ENCODE results near the gene CAMSAP3.
"Not testable (repeated sequence)": the region's sequence is repeated elsewhere in the genome, so short reads cannot be mapped to it uniquely, and the experiment has no call there.

Gene CAMSAP3

GRCh38 chr19:7595466-7596133, at the start of gene CAMSAP3:
Gene CAMSAP3, plus strand, starts transcription at chr19:7595863. Its CDS starts 140 bp downstream, at chr19:7596003.
- DNase-seq (ENCODE audit: low spot score), result peak; percentile 48

DNA sequence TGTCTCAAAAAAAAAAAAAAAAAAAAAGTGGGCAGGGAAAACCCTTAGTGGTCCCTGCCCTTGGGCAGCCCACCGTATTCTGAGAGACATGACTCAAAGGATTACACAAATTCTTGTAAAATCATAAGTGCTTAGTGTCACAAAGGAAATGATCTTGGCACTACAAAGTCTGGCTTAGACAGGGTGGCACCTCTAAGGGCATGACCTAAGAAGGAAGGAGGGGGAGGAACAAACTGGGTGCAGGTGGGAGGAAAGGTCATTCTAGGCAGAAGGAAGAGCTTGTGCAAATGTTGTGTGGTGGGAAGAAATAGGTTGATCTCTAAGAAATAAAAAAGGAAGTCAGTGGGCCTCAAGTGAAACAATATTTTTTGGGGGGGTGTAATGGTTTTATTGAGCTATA, 49.8 kb upstream of the CAMSAP3 start:
- DNase-seq (ENCODE audit: low spot score), result no peak

GRCh38 chr19:7547159-7547558, 48.5 kb upstream of the CAMSAP3 start:
- DNase-seq (ENCODE audit: low spot score), result no peak

DNA sequence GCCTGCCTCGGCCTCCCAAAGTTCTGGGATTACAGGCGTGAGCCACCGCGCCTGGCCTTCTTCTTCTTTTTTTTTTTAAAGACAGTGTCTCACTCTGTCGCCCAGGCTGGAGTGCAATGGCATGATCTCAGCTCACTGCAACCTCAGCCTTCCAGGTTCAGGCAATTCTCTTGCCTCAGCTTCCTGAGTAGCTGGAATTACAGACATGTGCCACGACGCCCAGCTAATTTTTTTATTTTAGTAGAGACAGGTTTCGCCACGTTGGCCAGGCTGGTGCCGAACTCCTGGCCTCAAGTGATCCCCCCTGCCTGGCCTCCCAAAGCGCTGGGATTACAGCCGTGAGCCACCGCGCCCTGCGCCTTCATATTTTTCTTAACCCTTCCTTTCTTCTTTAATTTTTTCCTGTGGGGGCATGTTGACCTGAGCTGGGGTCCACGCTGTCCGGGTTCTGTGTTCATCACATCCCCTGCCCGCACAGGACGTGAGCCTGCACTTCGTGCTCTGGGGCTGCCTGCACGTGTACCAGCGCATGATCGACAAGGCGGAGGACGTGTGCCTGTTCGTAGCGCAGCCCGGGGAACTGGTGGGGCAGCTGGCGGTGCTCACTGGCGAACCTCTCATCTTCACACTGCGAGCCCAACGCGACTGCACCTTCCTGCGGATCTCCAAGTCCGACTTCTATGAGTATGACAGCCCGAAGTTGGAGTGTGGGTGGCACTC, 46.1 kb upstream of the CAMSAP3 start:
- no peak for DNase-seq (ENCODE audit: low spot score)

DNA sequence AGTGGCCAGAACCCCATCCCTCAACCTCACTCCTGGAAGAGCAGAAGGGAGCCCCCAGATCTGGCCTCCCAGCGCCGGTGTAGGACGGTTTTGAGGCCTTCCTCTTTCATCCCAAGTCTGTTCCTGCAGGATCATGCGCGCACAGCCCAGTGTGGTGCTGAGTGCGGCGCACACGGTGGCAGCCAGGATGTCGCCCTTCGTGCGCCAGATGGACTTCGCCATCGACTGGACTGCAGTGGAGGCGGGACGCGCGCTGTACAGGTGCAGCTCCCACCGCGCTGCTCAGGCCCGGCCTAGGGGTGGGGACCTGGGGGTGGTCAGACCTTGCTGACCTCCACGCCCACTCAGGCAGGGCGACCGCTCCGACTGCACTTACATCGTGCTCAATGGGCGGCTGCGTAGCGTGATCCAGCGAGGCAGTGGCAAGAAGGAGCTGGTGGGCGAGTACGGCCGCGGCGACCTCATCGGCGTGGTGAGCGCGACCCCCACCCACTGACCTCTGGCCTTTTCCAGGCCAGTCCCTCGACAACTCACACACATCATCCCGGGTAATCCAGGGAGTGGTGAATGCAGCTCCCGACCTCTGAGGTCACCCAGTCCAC, 45.4 kb upstream of the CAMSAP3 start:
- no peak for DNase-seq (ENCODE audit: low spot score)

DNA sequence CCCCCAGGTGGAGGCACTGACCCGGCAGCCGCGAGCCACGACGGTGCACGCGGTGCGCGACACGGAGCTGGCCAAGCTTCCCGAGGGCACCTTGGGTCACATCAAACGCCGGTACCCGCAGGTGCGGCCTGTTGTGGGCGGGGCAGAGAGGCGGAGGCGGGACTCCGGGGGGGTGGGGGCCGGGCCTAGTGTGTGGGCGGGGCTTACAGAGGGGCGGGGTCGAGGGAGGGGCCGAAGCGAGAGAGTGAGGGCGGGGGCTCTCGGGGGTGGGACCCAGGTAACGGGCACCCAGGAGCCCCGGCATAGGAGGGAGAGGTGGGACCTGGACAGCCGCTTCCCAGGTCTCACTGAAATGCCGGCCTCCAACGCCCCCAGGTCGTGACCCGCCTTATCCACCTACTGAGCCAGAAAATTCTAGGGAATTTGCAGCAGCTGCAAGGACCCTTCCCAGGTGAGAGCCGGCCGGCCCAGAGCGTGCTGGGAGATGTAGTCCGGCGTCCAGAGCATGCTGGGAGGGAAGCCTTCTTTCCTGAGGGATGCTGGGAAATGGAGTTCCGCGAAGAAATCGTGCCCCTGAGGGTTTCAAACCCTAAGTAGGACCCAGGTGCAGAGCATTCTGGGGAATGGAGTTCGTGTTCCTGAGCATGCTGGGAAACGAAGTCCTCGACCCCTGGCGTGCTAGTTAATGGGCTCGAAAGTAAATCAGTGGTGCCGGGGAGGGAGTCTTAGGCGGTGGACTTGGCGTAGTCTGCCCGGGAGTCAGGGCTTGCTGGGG, 44.5 kb upstream of the CAMSAP3 start:
- peak; percentile 50 for DNase-seq (ENCODE audit: low spot score)

DNA sequence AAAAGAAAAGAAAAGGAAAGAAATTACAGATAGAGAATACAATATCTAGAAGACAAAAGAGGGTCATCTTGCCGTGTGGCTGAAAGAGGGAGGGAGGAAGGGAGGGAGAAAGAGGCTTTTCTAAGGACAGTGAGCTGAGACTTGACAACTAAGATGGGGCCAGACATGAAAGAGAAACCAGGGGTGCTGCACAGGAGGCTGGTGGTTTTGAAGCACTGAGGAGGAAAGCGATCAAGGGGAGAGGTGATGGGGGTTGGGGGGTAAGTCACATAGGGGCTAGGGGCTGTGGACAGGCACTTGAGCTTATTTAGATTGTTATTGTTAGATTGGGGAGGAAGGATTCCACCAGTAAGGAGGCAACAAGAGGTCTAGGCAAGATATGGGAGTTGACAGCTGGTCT, 42.9 kb upstream of the CAMSAP3 start:
- DNase-seq (ENCODE audit: low spot score), result no peak

DNA sequence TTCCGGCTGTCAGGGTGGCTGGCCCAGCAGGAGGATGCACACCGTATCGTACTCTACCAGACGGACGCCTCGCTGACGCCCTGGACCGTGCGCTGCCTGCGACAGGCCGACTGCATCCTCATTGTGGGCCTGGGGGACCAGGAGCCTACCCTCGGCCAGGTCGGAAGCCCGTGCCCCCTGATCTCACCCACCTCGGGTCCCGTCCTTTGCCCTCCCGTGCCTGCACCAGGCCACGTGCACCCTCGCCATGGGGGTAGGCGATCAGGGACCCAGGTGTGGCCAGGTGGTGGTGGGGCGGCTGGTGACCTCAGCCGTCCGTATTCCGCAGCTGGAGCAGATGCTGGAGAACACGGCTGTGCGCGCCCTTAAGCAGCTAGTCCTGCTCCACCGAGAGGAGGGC, 41.1 kb upstream of the CAMSAP3 start:
- no peak for DNase-seq (ENCODE audit: low spot score)

DNA sequence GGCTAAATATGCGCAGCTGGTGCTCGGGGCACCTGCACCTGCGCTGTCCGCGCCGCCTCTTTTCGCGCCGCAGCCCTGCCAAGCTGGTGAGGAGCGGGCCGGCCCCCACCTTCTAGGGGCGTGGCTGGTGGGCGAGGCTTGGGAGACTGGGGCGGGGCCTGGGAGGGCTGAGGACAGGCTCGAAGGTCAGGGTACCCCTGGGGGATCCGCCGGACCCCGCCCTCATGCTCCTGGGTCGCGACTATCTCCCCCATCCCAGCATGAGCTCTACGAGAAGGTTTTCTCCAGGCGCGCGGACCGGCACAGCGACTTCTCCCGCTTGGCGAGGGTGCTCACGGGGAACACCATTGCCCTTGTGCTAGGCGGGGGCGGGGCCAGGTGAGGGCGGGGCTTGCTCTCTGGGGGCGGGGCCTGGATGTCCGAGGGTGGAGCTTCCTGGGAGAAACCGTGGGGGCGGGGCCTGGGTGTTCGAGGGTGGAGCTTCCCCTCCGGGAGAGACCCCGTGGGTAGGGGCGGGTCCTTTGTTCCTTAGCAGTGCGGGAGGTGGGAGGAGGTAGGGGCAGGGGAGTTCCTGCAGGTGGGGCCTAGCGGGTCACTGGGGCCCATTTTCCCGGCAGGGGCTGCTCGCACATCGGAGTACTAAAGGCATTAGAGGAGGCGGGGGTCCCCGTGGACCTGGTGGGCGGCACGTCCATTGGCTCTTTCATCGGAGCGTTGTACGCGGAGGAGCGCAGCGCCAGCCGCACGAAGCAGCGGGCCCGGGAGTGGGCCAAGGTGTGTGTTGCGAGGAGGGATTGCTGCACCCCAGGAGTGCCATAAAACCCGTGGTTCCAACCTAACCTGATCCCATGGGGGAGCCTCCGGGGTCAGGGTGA, 40.4 kb upstream of the CAMSAP3 start:
- no peak for DNase-seq (ENCODE audit: low spot score)

GRCh38 chr19:7556696-7557315, 38.9 kb upstream of the CAMSAP3 start:
- no peak for DNase-seq (ENCODE audit: low spot score)

DNA sequence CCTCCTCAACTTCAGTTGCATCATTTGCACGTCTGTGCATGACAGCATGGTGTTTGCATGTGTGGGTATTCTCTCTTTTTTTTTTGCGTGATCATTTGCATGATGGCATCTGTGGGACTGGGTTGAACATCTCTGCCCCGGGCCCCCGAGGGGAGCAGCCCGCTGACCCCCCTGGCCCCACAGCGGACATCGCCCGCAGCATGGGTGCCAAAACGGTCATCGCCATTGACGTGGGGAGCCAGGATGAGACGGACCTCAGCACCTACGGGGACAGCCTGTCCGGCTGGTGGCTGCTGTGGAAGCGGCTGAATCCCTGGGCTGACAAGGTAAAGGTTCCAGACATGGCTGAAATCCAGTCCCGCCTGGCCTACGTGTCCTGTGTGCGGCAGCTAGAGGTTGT, 37.0 kb upstream of the CAMSAP3 start:
- DNase-seq (ENCODE audit: low spot score), result no peak

DNA sequence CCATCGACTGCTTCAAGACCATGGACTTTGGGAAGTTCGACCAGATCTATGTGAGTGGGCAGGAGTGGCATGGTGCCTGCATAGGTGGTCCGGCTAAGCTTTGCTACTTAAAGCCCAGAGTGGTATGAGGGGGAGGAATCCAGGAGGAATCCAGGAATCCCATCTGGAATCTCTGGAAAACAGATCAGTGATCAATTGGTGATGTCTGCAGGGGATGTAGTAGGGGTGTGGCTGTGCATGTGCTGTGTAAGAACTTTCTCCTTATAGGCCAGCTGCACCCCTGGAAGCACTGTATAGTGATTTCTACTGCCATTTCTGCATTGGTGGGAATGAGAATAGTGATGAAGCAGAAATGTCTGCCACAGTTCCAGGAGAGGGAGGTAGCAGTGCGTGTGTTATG, 36.6 kb upstream of the CAMSAP3 start:
- DNase-seq (ENCODE audit: low spot score), result no peak

- DNase-seq (ENCODE audit: low spot score), result no peak
Measured at GRCh38 chr19:7560255-7560654, 35.4 kb upstream of the CAMSAP3 start.

GRCh38 chr19:7561325-7561724, 34.3 kb upstream of the CAMSAP3 start:
- DNase-seq (ENCODE audit: low spot score), result no peak

DNA sequence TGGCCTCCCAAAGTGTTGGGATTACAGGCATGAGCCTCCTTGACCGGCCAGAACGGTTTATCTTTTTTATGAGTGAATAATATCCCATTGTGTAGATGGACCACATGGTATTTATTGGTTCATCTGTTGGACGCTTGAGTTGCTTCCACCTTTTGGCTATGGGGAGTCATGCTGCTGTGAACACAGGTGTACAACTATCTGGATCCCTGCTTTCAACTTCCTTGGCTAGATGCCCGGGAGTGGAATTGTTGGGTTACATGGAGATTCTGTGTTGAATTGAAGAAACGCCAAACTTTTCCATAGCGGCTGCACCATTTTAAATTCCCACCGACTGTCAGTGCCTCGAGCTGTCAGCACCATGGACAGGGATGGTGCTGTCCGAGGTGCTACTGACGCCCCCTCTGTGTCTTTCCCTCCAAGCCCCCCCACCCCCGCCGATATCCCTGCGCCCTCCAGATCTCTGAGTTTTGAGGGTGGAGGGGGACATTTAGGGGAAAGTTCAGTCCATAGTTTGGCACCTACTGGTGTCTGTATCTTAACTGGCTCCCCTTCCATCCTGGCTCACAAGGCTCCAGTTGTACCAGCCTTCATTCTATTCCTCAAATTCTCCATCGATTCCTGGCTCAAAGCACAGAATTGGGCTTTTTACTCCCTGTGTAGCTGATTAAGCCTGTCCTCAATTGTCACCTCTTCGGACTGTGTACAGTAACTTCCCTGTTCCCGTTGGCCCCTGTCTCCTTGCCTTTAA, 32.8 kb upstream of the CAMSAP3 start:
- peak; percentile 21 for DNase-seq (ENCODE audit: low spot score)

DNA sequence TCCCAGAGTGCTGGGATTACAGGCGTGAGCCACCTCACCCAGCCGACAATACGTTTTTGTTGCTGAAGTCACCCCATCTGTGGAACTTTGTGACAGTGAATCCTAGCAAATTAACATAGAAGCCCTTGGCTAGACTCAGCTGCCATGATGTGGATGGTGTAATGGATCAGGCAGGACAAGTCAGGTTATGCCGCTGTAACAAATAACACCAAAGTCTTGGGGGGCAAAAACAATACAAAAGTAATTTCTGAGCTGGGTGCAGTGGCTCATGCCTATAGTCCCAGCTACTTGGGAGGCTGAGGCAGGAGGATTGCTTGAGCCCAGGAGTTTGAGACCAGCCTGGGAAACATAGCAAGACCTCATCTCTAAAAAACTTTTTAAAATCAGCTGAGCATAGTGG, 30.8 kb upstream of the CAMSAP3 start:
- no peak for DNase-seq (ENCODE audit: low spot score)

GRCh38 chr19:7565332-7565731, 30.3 kb upstream of the CAMSAP3 start:
- no peak for DNase-seq (ENCODE audit: low spot score)

DNA sequence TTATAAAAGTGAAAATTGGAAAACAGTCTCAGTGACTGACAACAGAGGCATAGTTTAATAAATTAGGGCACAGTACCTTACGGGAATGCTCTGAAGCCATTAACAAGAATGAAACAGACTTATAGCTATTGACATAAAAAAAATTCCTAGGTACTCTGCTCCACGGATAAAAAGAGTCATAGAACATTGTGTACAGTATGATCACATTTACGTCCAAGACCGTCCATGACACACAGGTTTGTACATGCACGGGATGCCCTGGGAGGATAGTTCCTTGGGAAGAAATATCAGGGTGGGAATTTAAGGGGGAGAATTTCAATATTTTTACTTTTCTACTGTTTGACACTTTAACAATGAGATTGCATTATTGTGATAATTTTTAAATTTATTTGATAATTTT, 24.9 kb upstream of the CAMSAP3 start:
- DNase-seq (ENCODE audit: low spot score), result no peak

DNA sequence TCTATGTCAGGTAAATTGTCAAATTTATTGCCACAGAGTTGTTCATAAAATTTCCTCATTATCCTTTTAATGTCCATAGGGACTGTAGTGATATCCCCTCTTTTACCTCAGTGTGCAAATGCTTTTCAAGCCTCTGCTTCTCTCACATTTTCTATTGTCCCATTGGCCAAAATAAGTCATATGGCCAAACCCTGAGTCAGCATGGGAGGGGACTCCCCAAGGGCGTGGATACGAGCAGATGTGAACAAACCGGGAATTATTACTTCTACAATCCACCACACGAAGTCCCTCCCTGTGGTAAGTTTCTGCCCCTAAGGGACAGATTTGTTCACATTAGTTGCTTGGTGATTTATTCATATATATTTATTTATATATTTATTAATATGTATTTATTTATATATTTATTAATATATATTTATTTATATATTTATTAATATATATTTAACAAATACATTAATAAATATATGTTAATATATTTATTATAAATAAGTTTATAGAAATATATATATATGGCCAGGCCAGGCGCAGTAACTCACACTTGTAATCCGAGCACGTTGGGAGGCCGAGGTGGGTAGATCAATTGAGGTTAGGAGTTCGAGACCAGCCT, 20.1 kb upstream of the CAMSAP3 start:
- DNase-seq (ENCODE audit: low spot score), result peak; percentile 66

GRCh38 chr19:7577422-7577821, 18.2 kb upstream of the CAMSAP3 start:
- DNase-seq (ENCODE audit: low spot score), result not testable (repeated sequence)
